HepG2 (cell line): Measurements from ENCODE around the gene MNAT1. TPM values are rescaled to one million over a fixed set of nuclear protein-coding genes. Genes with fewer than 3 reads are reported as not detected.

Source experiments
- ATAC-seq: fragments of 200-7000 bp; cut with Tn5 transposase; 3 replicates; pipeline ENCODE4 v1.9.1; 2020; ENCODE audit warnings: mild to moderate bottlenecking, moderate library complexity
- BruUV-seq: library from RNA; stranded (reverse); fragments of 400-500 nt; replicated peaks from 2 replicates; lab custom pipeline; 2021; lab: Mats Ljungman, UMichigan
- CTCF ChIA-PET: fragments of 300-600 bp; formaldehyde crosslinking; extraction: SDS; loops from one replicate; lab custom pipeline; 2021; ENCODE audit warnings: low total read pairs, inconsistent platforms, low intra/inter-chr PET ratio; lab: Yijun Ruan, JAX
- POLR2A ChIA-PET: fragments of 350-600 bp; sonication (Branson Sonifier 250); formaldehyde crosslinking; loops from one replicate; lab custom pipeline; 2020; ENCODE audit warnings: antibody characterized with exemption, inconsistent platforms; lab: Yijun Ruan, JAX
- DNase-seq: peaks from one replicate; pipeline ENCODE4 v3.0.0-alpha.2; 2015; ENCODE audit warnings: low spot score
- FAIRE-seq: peaks from 3 replicates; lab custom pipeline; 2011; peaks lifted over from hg19 to GRCh38; lab: Jason Lieb, UNC
- H2AFZ ChIP-seq: one replicate; pipeline ENCODE4 v1.6.1; 2011; ENCODE audit warnings: low read length, inconsistent platforms
- H3K27ac ChIP-seq: fragments of 300-600 bp; 3 replicates; pipeline ENCODE4 v1.8.0; 2011; ENCODE audit warnings: mixed run types, mild to moderate bottlenecking, mixed read lengths, low read length, inconsistent platforms; ENCODE audit not compliant: insufficient read depth; ENCODE audit errors: extremely low read length
- H3K27me3 ChIP-seq, 2 experiments: fragments of 200-600 bp in 1 of 2; 2 replicates in 1 of 2; 3 replicates in 1 of 2; pipeline versions ENCODE4 v1.6.0 to v1.8.0; 2011; ENCODE audit warnings: low read length in 2 of 2, mild to moderate bottlenecking in 2 of 2, moderate library complexity in 2 of 2, inconsistent platforms in 1 of 2; ENCODE audit not compliant: insufficient read depth in 2 of 2, control insufficient read depth in 1 of 2
- H3K36me3 ChIP-seq, 2 experiments: fragments of 200-600 bp in 1 of 2; replicated peaks in 1 of 2; 2 replicates in 1 of 2; 3 replicates in 1 of 2; pipeline versions ENCODE4 v1.5.1 to v1.8.0; 2011; ENCODE audit warnings: low read length in 2 of 2, inconsistent platforms in 1 of 2; ENCODE audit not compliant: insufficient read depth in 2 of 2, control insufficient read depth in 1 of 2
- H3K4me1 ChIP-seq: 2 replicates; pipeline ENCODE4 v1.5.1; 2012; ENCODE audit warnings: low read length, inconsistent platforms; ENCODE audit not compliant: insufficient read depth
- H3K4me2 ChIP-seq: 2 replicates; pipeline ENCODE4 v1.6.0; 2011; ENCODE audit warnings: low read depth, low read length, inconsistent platforms
- H3K4me3 ChIP-seq, 3 experiments: fragments of 200-600 bp in 1 of 3; sonication (generic), shearing (Covaris generic) in 1 of 3; replicated peaks in 1 of 3; 2 replicates each; pipeline ENCODE4 v1.5.1; 2011 to 2016; ENCODE audit warnings: low read length in 3 of 3, inconsistent platforms in 2 of 3, low read depth in 2 of 3, mild to moderate bottlenecking in 2 of 3, control low read depth in 1 of 3, mixed read lengths in 1 of 3; ENCODE audit not compliant: insufficient read depth in 1 of 3
- H3K79me2 ChIP-seq: one replicate; pipeline ENCODE4 v1.6.1; 2011; ENCODE audit warnings: low read length, inconsistent platforms; ENCODE audit not compliant: insufficient read depth
- H3K9ac ChIP-seq: 2 replicates; pipeline ENCODE4 v1.6.0; 2011; ENCODE audit warnings: mild to moderate bottlenecking, low read depth, low read length, inconsistent platforms; ENCODE audit not compliant: insufficient read depth
- H3K9me3 ChIP-seq: 2 replicates; pipeline ENCODE4 v1.5.1; 2012; ENCODE audit warnings: mild to moderate bottlenecking, low read length
- H4K20me1 ChIP-seq: 2 replicates; pipeline ENCODE4 v1.6.0; 2011; ENCODE audit warnings: inconsistent platforms, mild to moderate bottlenecking, low read length, moderate library complexity; ENCODE audit not compliant: insufficient read depth
- ADNP ChIP-seq: sonication (generic); formaldehyde crosslinking; IDR thresholded peaks from 2 replicates; pipeline ENCODE4 v1.4.0; 2020; ENCODE audit warnings: missing genetic modification reagents
- AGO2 ChIP-seq: fragments of 200-400 bp; formaldehyde crosslinking; optimal IDR thresholded peaks from 2 replicates; pipeline ENCODE3; 2017; ENCODE audit warnings: mild to moderate bottlenecking, low read depth, low read length, moderate library complexity
- BRD4 ChIP-seq: sonication (generic); formaldehyde crosslinking; IDR thresholded peaks from 2 replicates; pipeline ENCODE4 v1.4.0; 2020; ENCODE audit warnings: missing genetic modification reagents
- CEBPB ChIP-seq: IDR thresholded peaks from 2 replicates; pipeline ENCODE4 v1.6.1; 2011; ENCODE audit warnings: low read depth, low read length, improper control_type of control experiment, borderline replicate concordance
- GMEB2 ChIP-seq: IDR thresholded peaks from 2 replicates; pipeline ENCODE4 v1.6.1; 2016; ENCODE audit warnings: missing biosample characterization, missing genetic modification reagents, low read depth
- HCFC1 ChIP-seq: fragments of 150-350 bp; IDR thresholded peaks from 2 replicates; pipeline ENCODE4 v1.6.1; 2014; ENCODE audit warnings: low read depth, low read length
- HNF1A ChIP-seq, 2 experiments: sonication (generic) in 1 of 2; formaldehyde crosslinking in 1 of 2; IDR thresholded peaks; 2 replicates each; pipeline versions ENCODE4 v1.4.0 to v1.6.1; 2016 to 2020; ENCODE audit warnings: borderline replicate concordance in 1 of 2, low read depth in 1 of 2, mild to moderate bottlenecking in 1 of 2, missing genetic modification reagents in 1 of 2
- HNRNPL ChIP-seq: fragments of 200-400 bp; formaldehyde crosslinking; IDR thresholded peaks from 2 replicates; pipeline ENCODE4 v1.6.1; 2017; ENCODE audit warnings: mild to moderate bottlenecking, low read depth, low read length
- MAX ChIP-seq: IDR thresholded peaks from 2 replicates; pipeline ENCODE4 v1.6.1; 2012; ENCODE audit warnings: inconsistent platforms
- PITX1 ChIP-seq: sonication (generic); formaldehyde crosslinking; IDR thresholded peaks from 2 replicates; pipeline ENCODE4 v1.5.1; 2020; ENCODE audit warnings: mild to moderate bottlenecking, missing genetic modification reagents
- ZNF343 ChIP-seq: sonication (generic); formaldehyde crosslinking; IDR thresholded peaks from 2 replicates; pipeline ENCODE4 v1.4.0; 2020; ENCODE audit warnings: mild to moderate bottlenecking, missing genetic modification reagents
- ZNF468 ChIP-seq: sonication (generic); formaldehyde crosslinking; IDR thresholded peaks from 2 replicates; pipeline ENCODE4 v1.8.0; 2022; ENCODE audit warnings: mild to moderate bottlenecking, moderate library complexity, missing genetic modification reagents
- ZNF510 ChIP-seq: sonication (generic); formaldehyde crosslinking; IDR thresholded peaks from 2 replicates; pipeline ENCODE4 v1.4.0; 2020; ENCODE audit warnings: low read depth, mild to moderate bottlenecking, missing genetic modification reagents
- ZNF720 ChIP-seq: sonication (generic); formaldehyde crosslinking; IDR thresholded peaks from 2 replicates; pipeline ENCODE4 v1.4.0; 2020; ENCODE audit warnings: missing genetic modification reagents
- WGBS: methylation state at CpG from one replicate; pipeline ENCODE4 v1.1.6; 2017; ENCODE audit warnings: low lambda C conversion rate; 5-methylcytosine and 5-hydroxymethylcytosine counted together
- in situ Hi-C: cut with HindIII; loops from 2 replicates; pipeline ENCODE4 v1.10.0; 2017; ENCODE audit warnings: low pct_unique_long_range_greater_than_20kb; ENCODE audit not compliant: extremely low pct_ligation_motif_present
- intact Hi-C: fragments of 100-400 bp; cut with micrococcal nuclease; formaldehyde crosslinking; loops from one replicate; pipeline ENCODE4 v1.10.0; 2022; ENCODE audit not compliant: unreplicated experiment
- polyA plus RNA-seq, 8 experiments: library from polyadenylated mRNA; depleted of rRNA in 3 of 8; stranded (reverse) in 7 of 8; unstranded in 1 of 8; fragments of >200 nt; fragmentation: Illumina TruSeq in 4 of 8; extraction: Trizol in 4 of 8; gene quantifications; 2 replicates each; pipeline versions ENCODE4 v1.2.1 to v1.2.3, GENCODE V29; 2011 to 2016; ENCODE audit warnings: low read depth in 4 of 8, missing spikeins in 1 of 8, mixed read lengths in 1 of 8; ENCODE audit not compliant: insufficient read depth in 1 of 8
- total RNA-seq, 5 experiments: library from RNA; depleted of rRNA; stranded (reverse); fragments of >200 nt; fragmentation: Illumina TruSeq; extraction: Trizol; gene quantifications; 2 replicates each; pipeline ENCODE4 v1.2.3, GENCODE V29; 2016; ENCODE audit warnings: low read depth in 1 of 5

MNAT1 gene
- total and polyA plus RNA-seq, 2 of the 13 experiments (the other 11 are each of a cell fraction or from before 2014, with no cell fraction given): 49.2 to 94.8 TPM

- ChIA-PET POLR2A (no interaction called here), CTCF (no interaction called here)
- DNase-seq (no peak), ATAC-seq (no peak; the same call in 2 of the 3 replicates), FAIRE-seq (no peak)
- no peak overlapping the region for H3K27ac ChIP-seq
- no peaks in the 10 kb centered on the region for H3K27me3 ChIP-seq
- H3K79me2 ChIP-seq: no peaks in the 10 kb centered on the region
- WGBS: 93% methylated on average over 3 of the region's 5 CpGs
- no peak overlapping the region for H2AFZ ChIP-seq
- peaks cover 7 to 14% of the 10 kb centered on the region in 2 experiments; a peak in 3 of 5 replicates for H3K36me3 ChIP-seq
- no peaks in the 10 kb centered on the region for H3K9me3 ChIP-seq
- no peak for TF ChIP-seq HNRNPL
- peak; percentile 21 for TF ChIP-seq AGO2
- no peak for TF ChIP-seq HNF1A (IDR thresholded peaks at IDR 0.05; ENCODE audit: low read depth)
- no peak for TF ChIP-seq HNF1A (CRISPR knock-in tag; IDR thresholded peaks at IDR 0.05; ENCODE audit: borderline replicate concordance)
- no peak overlapping the region for H3K9ac ChIP-seq
- no peaks in the 10 kb centered on the region for H3K4me1 ChIP-seq
- no peak overlapping the region for H3K4me2 ChIP-seq
- intact Hi-C loops: no loop called here
- no TSS peak for BruUV-seq
- H4K20me1 ChIP-seq: no peaks in the 10 kb centered on the region
- no peak overlapping the region for H3K4me3 ChIP-seq
- in situ Hi-C loops: no loop called here
These were observed 104.0 kb downstream of the MNAT1 start for GRCh38 chr14:60838601-60839000.

GRCh38 chr14:60839057-60839456 lies 104.5 kb downstream of the MNAT1 start:
- intact Hi-C loops (no loop called here), in situ Hi-C loops (no loop called here)
- H4K20me1 ChIP-seq: no peaks in the 10 kb centered on the region
- no peak overlapping the region for H3K4me2 ChIP-seq
- H3K27ac ChIP-seq: no peak overlapping the region
- no peaks in the 10 kb centered on the region for H3K4me1 ChIP-seq
- H3K4me3 ChIP-seq: no peak overlapping the region
- WGBS: 80% methylated on average over 2 of the region's 2 CpGs
- FAIRE-seq (no peak), ATAC-seq (no peak), DNase-seq (no peak)
- H3K79me2 ChIP-seq: no peaks in the 10 kb centered on the region
- peaks cover 7 to 14% of the 10 kb centered on the region in 2 experiments; a peak in 3 of 5 replicates for H3K36me3 ChIP-seq
- ChIA-PET CTCF (no interaction called here), POLR2A (no interaction called here)
- no peaks in the 10 kb centered on the region for H3K9me3 ChIP-seq
- no peaks in the 10 kb centered on the region for H3K27me3 ChIP-seq
- H2AFZ ChIP-seq: no peak overlapping the region
- BruUV-seq: no TSS peak
- no peak overlapping the region for H3K9ac ChIP-seq
- TF ChIP-seq CEBPB (no peak), ZNF468 (CRISPR knock-in tag) (no peak), BRD4 (CRISPR knock-in tag) (no peak), PITX1 (CRISPR knock-in tag) (no peak), ZNF720 (CRISPR knock-in tag) (no peak), ADNP (no peak), ZNF510 (no peak), HCFC1 (no peak), GMEB2 (no peak), ZNF343 (CRISPR knock-in tag) (no peak), MAX (no peak)
